Activated T-cell treated with anti-CD3 and anti-CD28 coated beads, Interleukin-2, amount 50 U/mL, for 24 hours (primary cell): Measurements from ENCODE around the gene JUP.
"Not testable (repeated sequence)": the region's sequence is repeated elsewhere in the genome, so short reads cannot be mapped to it uniquely, and the experiment has no call there.

ENCODE experiments used
- DNase-seq: peaks from one replicate; pipeline ENCODE4 v3.0.0-alpha.2; 2020
- H3K27ac Mint-ChIP-seq: 2 replicates; pipeline ENCODE4 v1.8.0; 2020; ENCODE audit warnings: mild to moderate bottlenecking, mixed read lengths
- H3K27me3 Mint-ChIP-seq: 2 replicates; pipeline ENCODE4 v1.8.0; 2020; ENCODE audit warnings: mixed read lengths
- H3K36me3 Mint-ChIP-seq: 2 replicates; pipeline ENCODE4 v1.8.0; 2020; ENCODE audit warnings: low read depth, mixed read lengths
- H3K4me1 Mint-ChIP-seq: 2 replicates; pipeline ENCODE4 v1.8.0; 2020; ENCODE audit warnings: low read depth, mixed read lengths
- H3K4me3 Mint-ChIP-seq: 2 replicates; pipeline ENCODE4 v1.8.0; 2020; ENCODE audit warnings: mild to moderate bottlenecking, moderate library complexity, mixed read lengths
- H3K9me3 Mint-ChIP-seq: 2 replicates; pipeline ENCODE4 v1.8.0; 2020; ENCODE audit warnings: mixed read lengths

Gene JUP

DNA sequence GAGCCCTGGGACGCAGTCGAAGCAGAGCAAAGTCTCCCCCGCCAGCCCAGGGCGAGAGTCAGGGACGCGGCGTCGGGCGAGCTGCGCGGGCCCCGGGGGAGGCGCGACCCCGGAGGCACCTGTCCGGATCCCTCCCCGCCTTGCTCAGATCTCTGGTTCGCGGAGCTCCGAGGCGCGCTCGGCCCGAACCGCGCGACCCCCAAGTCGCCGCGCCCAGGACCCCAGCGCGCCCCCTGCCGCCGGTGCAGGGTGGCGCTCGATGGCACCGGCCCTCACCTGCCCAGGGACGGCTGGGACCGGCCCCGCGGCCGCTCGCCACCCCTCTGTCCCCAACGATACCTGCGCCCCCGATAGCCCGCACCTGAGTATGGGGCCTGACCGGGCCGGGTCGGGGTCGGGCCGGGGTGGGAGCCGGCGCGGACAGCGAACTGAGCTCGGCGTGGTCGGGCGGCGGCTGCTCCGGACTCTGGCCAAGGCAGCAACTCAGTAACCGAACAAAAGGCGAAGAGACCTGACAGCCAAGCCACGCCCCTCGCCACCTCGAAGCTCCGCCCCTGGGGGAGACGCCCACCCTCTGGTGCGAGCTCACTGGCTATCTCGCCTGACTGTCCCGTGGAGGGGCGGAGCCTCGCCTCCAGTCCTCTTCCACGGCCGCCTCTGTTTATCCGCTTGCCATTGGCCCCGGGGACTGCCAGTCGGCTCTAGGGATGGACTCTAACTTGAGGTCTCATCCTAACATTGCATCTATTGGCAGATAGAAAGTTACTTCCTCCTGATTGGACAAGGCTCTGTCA is at the start of gene JUP:
TSS of gene JUP (minus strand) at position 485 of the 794 bp plus-strand sequence. CDS start 14,857 bp downstream, outside the sequence.
- Mint-ChIP-seq H3K27ac (no peak within 1 kb of the TSS), H3K27me3 (peaks cover 36% of the 10 kb centered on the region), H3K4me1 (peaks cover 30% of the 10 kb centered on the region)

GRCh38 chr17:41835800-41836549 is 49.5 kb upstream of the JUP start, which contains the start of gene NT5C3B:
TSS of gene NT5C3B (minus strand) at chr17:41836232. CDS start at chr17:41836193, 39 bp downstream.
- Mint-ChIP-seq H3K9me3 (no peaks in the 10 kb centered on the region), H3K36me3 (peaks cover 40% of the 10 kb centered on the region), H3K27ac (peak within 1 kb of the TSS; percentile 83), H3K4me1 (peaks cover 22% of the 10 kb centered on the region), H3K4me3 (peak within 1 kb of the TSS; percentile 85), H3K27me3 (no peaks in the 10 kb centered on the region)
- peak; percentile 78 for DNase-seq

More for the DNA sequence above, at the start of gene JUP:
- peak; percentile 91 for DNase-seq
- H3K36me3 Mint-ChIP-seq, result no peaks in the 10 kb centered on the region
- H3K4me3 Mint-ChIP-seq, result peak within 1 kb of the TSS; percentile 27
- H3K9me3 Mint-ChIP-seq, result no peaks in the 10 kb centered on the region

- Mint-ChIP-seq H3K4me1 (peaks cover 22% of the 10 kb centered on the region), H3K27me3 (no peaks in the 10 kb centered on the region), H3K27ac (peak overlapping the region; percentile 83), H3K9me3 (no peaks in the 10 kb centered on the region), H3K4me3 (peak overlapping the region; percentile 85), H3K36me3 (peaks cover 47% of the 10 kb centered on the region)
- DNase-seq, result no peak
Measured at GRCh38 chr17:41835214-41835799, 48.8 kb upstream of the JUP start.

DNA sequence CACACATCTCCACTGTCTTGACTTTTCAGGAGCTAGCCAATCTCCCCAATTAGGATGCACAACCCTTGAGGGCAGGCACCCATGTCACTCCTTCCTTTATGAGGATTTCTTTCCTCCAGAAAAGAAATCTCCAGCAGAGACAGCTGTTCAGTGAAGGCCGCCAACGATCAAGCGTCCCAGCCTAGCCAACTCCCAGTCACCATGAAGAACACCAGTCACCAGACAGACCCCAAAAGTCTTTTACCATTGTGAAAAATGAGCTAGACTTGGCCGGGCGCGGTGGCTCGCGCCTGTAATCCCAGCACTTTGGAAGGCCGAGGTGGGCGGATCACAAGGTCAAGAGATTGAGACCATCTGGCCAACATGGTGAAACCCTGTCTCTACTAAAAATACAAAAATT is 43.5 kb upstream of the JUP start:
- peaks cover 86% of the 10 kb centered on the region for H3K36me3 Mint-ChIP-seq
- not testable (repeated sequence) for H3K4me1 Mint-ChIP-seq, H3K27me3 Mint-ChIP-seq, H3K27ac Mint-ChIP-seq, DNase-seq, H3K4me3 Mint-ChIP-seq, H3K9me3 Mint-ChIP-seq

DNA sequence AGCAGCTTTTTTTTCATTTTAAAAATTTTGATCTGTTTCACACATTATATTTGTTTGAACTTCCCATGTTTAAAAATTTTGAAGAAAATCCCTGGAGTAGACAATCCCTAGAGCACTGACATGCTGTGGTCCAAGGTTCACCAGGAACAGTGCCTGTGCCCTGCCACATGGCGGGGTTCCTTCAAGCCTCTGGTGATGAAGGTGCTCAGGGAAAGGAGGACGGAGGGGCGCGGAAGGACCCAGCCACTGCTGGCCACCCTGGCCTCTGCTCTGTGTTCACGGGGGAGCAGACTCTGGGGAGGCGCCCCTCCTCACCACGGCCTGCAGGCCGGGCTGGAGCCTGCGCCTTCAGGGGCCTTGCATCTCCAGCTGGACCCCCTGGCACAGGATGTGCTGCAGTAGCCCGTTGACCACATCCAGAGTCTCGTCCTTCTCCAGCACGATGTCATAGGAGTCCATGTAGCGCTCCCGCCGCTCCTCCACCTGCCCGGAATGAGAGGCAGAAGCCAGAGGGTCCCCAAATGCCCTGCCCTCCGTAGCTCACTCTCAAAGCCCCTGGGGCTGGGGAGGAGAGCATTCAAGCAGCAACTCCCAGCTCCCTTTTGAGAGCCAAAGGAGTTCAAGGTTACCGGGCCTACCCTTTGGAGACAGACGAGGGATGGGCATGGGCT is 38.8 kb upstream of the JUP start:
- Mint-ChIP-seq H3K27ac (no peak overlapping the region), H3K4me1 (no peaks in the 10 kb centered on the region), H3K4me3 (no peak overlapping the region), H3K36me3 (peaks cover 50% of the 10 kb centered on the region), H3K27me3 (no peaks in the 10 kb centered on the region), H3K9me3 (no peaks in the 10 kb centered on the region)
- no peak for DNase-seq

DNA sequence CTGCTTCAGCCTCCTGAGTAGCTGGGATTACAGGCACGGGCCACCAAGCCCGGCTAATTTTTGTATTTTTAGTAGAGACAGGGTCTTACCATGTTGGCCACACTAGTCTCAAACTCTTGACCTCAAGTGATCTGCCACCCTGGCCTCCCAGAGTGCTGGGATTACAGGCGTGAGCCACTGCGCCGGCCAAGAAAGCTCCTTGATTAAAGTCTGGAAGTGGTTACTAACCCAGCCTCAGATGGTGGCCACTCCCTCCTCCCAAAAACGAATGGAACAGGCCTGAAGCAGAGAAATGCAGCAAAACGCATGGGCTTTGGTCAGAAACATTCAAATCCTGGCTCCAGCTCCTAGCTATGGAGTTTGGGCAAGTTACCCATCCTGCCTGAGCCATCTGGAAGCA is 37.6 kb upstream of the JUP start:
- H3K27ac Mint-ChIP-seq, result no peak overlapping the region
- no peaks in the 10 kb centered on the region for H3K27me3 Mint-ChIP-seq
- no peak overlapping the region for H3K4me3 Mint-ChIP-seq
- DNase-seq, result no peak
- no peaks in the 10 kb centered on the region for H3K9me3 Mint-ChIP-seq
- peaks cover 39% of the 10 kb centered on the region for H3K36me3 Mint-ChIP-seq
- no peaks in the 10 kb centered on the region for H3K4me1 Mint-ChIP-seq

DNA sequence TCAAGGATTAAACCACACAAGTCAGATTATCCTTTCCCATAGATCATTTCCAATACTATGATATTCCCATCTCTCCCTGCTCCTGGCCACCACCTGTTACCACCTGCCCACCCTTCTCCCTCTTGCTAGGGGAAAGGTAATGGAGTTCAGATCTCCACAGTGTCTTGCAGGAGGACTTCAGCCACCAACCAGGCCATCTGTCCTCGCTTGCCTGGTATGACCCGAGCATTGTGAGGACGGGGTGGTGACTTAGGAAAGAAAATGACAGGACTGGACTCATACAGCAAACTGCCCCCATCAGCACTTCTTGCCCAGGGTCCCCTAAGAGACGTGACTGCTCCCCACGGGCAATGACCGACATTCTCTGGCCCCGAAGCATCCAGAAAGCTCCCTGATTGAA is 37.1 kb upstream of the JUP start:
- no peak for DNase-seq
- Mint-ChIP-seq H3K36me3 (peaks cover 35% of the 10 kb centered on the region), H3K9me3 (no peaks in the 10 kb centered on the region), H3K4me1 (no peaks in the 10 kb centered on the region), H3K4me3 (no peak overlapping the region), H3K27me3 (no peaks in the 10 kb centered on the region), H3K27ac (no peak overlapping the region)

GRCh38 chr17:41823141-41823524 is 36.6 kb upstream of the JUP start:
- H3K4me1 Mint-ChIP-seq, result no peaks in the 10 kb centered on the region
- no peak overlapping the region for H3K4me3 Mint-ChIP-seq
- H3K9me3 Mint-ChIP-seq, result no peaks in the 10 kb centered on the region
- no peaks in the 10 kb centered on the region for H3K27me3 Mint-ChIP-seq
- DNase-seq, result no peak
- H3K36me3 Mint-ChIP-seq, result peaks cover 30% of the 10 kb centered on the region
- H3K27ac Mint-ChIP-seq, result no peak overlapping the region

DNA sequence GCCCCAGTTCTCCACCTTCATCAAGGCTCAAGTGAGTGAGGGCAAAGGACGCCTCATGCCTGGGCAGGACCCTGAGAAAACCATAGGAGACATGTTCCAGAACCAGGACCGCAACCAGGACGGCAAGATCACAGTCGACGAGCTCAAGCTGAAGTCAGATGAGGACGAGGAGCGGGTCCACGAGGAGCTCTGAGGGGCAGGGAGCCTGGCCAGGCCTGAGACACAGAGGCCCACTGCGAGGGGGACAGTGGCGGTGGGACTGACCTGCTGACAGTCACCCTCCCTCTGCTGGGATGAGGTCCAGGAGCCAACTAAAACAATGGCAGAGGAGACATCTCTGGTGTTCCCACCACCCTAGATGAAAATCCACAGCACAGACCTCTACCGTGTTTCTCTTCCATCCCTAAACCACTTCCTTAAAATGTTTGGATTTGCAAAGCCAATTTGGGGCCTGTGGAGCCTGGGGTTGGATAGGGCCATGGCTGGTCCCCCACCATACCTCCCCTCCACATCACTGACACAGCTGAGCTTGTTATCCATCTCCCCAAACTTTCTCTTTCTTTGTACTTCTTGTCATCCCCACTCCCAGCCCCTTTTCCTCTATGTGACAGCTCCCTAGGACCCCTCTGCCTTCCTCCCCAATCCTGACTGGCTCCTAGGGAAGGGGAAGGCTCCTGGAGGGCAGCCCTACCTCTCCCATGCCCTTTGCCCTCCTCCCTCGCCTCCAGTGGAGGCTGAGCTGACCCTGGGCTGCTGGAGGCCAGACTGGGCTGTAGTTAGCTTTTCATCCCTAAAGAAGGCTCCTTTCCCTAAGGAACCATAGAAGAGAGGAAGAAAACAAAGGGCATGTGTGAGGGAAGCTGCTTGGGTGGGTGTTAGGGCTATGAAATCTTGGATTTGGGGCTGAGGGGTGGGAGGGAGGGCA is 36.0 kb upstream of the JUP start:
- no peak for DNase-seq
- Mint-ChIP-seq H3K27ac (no peak overlapping the region), H3K9me3 (no peaks in the 10 kb centered on the region), H3K36me3 (peaks cover 24% of the 10 kb centered on the region), H3K4me3 (no peak overlapping the region), H3K27me3 (no peaks in the 10 kb centered on the region), H3K4me1 (no peaks in the 10 kb centered on the region)

- Mint-ChIP-seq H3K27ac (no peak overlapping the region), H3K36me3 (peaks cover 20% of the 10 kb centered on the region), H3K9me3 (no peaks in the 10 kb centered on the region), H3K4me3 (no peak overlapping the region), H3K27me3 (no peaks in the 10 kb centered on the region), H3K4me1 (no peaks in the 10 kb centered on the region)
- no peak for DNase-seq
Measured at GRCh38 chr17:41821776-41822175, 35.3 kb upstream of the JUP start.

DNA sequence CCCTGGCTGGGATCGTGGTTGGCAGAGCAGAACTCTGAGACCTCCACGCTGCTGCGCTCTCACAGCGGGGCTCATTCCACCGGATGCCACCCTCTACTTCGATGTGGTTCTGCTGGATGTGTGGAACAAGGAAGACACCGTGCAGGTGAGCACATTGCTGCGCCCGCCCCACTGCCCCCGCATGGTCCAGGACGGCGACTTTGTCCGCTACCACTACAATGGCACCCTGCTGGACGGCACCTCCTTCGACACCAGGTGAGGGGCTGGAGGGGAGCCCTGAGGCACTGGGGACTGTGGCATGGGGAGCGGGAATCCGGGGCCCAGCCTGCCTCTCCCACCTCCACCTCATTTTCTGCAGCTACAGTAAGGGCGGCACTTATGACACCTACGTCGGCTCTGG is 31.5 kb upstream of the JUP start:
- Mint-ChIP-seq H3K27ac (no peak overlapping the region), H3K9me3 (no peaks in the 10 kb centered on the region), H3K4me3 (no peak overlapping the region), H3K4me1 (peaks cover 1% of the 10 kb centered on the region), H3K27me3 (peaks cover 4% of the 10 kb centered on the region), H3K36me3 (no peaks in the 10 kb centered on the region)
- no peak for DNase-seq

GRCh38 chr17:41816637-41817320 is 30.3 kb upstream of the JUP start:
- Mint-ChIP-seq H3K27ac (no peak overlapping the region), H3K4me1 (peaks cover 9% of the 10 kb centered on the region), H3K4me3 (no peak overlapping the region), H3K27me3 (peaks cover 9% of the 10 kb centered on the region), H3K36me3 (no peaks in the 10 kb centered on the region), H3K9me3 (no peaks in the 10 kb centered on the region)
- DNase-seq, result no peak

DNA sequence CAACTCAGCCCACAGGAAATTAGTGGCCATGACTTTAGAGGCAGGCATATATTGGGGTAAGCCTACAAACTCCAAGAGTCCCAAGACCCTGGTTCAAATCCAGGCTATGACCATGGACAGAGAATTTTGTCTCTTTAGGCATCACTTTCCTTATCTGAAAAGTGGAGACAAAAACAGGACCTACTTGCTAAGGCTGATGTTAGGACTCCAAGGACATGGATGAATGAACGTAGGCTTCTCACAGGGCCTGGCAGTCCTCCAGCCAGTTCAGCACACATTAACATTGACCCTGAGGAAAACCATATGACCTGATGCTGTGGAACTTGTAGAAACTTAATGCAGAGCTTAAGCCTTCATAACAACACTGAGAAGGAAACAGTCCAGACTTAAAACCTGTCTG is 27.7 kb upstream of the JUP start:
- DNase-seq, result no peak
- no peak overlapping the region for H3K4me3 Mint-ChIP-seq
- H3K9me3 Mint-ChIP-seq, result no peaks in the 10 kb centered on the region
- H3K36me3 Mint-ChIP-seq, result no peaks in the 10 kb centered on the region
- H3K27ac Mint-ChIP-seq, result no peak overlapping the region
- peaks cover 9% of the 10 kb centered on the region for H3K27me3 Mint-ChIP-seq
- peaks cover 24% of the 10 kb centered on the region for H3K4me1 Mint-ChIP-seq
